ENCODE results near the gene CPVL. TPM values are rescaled to one million over a fixed set of nuclear protein-coding genes. Genes with fewer than 3 reads are reported as not detected.

CPVL gene
- total RNA-seq, 2 experiments from 2014 or later: not detected

- BruUV-seq (replicated peaks): no TSS peak
- no peaks in the 10 kb centered on the region for H3K36me3 ChIP-seq (ENCODE audit: insufficient read depth, low read length)
- no peak overlapping the region for H3K4me2 ChIP-seq (ENCODE audit: low read length)
- H3K9me2 ChIP-seq (ENCODE audit: insufficient read depth, low read length): no peaks in the 10 kb centered on the region
- POLR2A ChIA-PET: interaction anchor here (0.6 to 0.7 kb wide), 2 partner anchors 11 to 16 kb away, joined by 3 to 4 read pairs; no protein-coding TSS in a partner anchor
- no peak overlapping the region for H3K4me3 ChIP-seq (ENCODE audit: low read depth, low read length, poor library complexity, severe bottlenecking)
- H3K4me1 ChIP-seq (ENCODE audit: insufficient read depth, low read length, poor library complexity, severe bottlenecking): no peaks in the 10 kb centered on the region
- H3K9me3 ChIP-seq (ENCODE audit: low read length): no peaks in the 10 kb centered on the region
- CTCF ChIA-PET (ENCODE audit: unreplicated experiment): no interaction called here
- no peak for DNase-seq (ENCODE audit: low spot score)
- H3K27ac ChIP-seq (ENCODE audit: low read depth, low read length, poor library complexity, severe bottlenecking): no peak overlapping the region
- no peak overlapping the region for H2AFZ ChIP-seq (ENCODE audit: low read length)
- TF ChIP-seq, protein P1, sequence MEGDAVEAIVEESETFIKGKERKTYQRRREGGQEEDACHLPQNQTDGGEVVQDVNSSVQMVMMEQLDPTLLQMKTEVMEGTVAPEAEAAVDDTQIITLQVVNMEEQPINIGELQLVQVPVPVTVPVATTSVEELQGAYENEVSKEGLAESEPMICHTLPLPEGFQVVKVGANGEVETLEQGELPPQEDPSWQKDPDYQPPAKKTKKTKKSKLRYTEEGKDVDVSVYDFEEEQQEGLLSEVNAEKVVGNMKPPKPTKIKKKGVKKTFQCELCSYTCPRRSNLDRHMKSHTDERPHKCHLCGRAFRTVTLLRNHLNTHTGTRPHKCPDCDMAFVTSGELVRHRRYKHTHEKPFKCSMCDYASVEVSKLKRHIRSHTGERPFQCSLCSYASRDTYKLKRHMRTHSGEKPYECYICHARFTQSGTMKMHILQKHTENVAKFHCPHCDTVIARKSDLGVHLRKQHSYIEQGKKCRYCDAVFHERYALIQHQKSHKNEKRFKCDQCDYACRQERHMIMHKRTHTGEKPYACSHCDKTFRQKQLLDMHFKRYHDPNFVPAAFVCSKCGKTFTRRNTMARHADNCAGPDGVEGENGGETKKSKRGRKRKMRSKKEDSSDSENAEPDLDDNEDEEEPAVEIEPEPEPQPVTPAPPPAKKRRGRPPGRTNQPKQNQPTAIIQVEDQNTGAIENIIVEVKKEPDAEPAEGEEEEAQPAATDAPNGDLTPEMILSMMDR (conservative IDR thresholded peaks at IDR 0.05; ENCODE audit: low read length): no peak
- TF ChIP-seq EZH2phosphoT487 (IDR thresholded peaks at IDR 0.05; ENCODE audit: borderline replicate concordance, low read depth, low read length): no peak
- intact Hi-C loops (cut with micrococcal nuclease; ENCODE audit: unreplicated experiment): no loop called here
- no peaks in the 10 kb centered on the region for H4K20me1 ChIP-seq (ENCODE audit: insufficient read depth, low read length)
- no peaks in the 10 kb centered on the region for H3K79me2 ChIP-seq (ENCODE audit: insufficient read depth, low read depth, low read length)
Measured at GRCh38 chr7:29017713-29018112, 128.6 kb downstream of the CPVL start.

DNA sequence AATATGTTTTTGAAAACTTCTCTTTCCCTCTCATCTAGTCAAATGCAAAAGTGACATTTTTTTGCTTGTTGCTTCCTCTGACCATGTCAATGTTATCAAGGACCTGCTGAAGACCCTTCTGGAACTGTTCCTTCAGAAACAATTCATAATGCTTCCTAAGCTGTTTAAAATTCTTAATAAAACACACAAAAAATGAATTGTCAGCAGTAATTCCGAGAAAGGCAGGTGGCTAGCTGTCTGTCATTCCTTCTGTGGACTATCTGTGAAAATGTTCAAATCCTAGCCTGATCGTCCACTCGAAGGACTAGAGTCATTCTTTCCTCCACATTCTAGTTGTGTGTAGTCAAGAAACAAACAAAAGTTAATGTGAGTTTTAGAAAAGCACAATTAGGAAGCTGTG is 131.6 kb downstream of the CPVL start:
- intact Hi-C loops (cut with micrococcal nuclease; ENCODE audit: unreplicated experiment): no loop called here
- no peaks in the 10 kb centered on the region for H4K20me1 ChIP-seq (ENCODE audit: insufficient read depth, low read length)
- H3K4me2 ChIP-seq (ENCODE audit: low read length): no peak overlapping the region
- H3K9me2 ChIP-seq (ENCODE audit: insufficient read depth, low read length): no peaks in the 10 kb centered on the region
- no peaks in the 10 kb centered on the region for H3K4me1 ChIP-seq (ENCODE audit: insufficient read depth, low read length, poor library complexity, severe bottlenecking)
- CTCF ChIA-PET (ENCODE audit: unreplicated experiment): no interaction called here
- H3K27ac ChIP-seq (ENCODE audit: low read depth, low read length, poor library complexity, severe bottlenecking): no peak overlapping the region
- no TSS peak for BruUV-seq (replicated peaks)
- H3K9me3 ChIP-seq (ENCODE audit: low read length): no peaks in the 10 kb centered on the region
- TF ChIP-seq, protein P1 (conservative IDR thresholded peaks at IDR 0.05; ENCODE audit: low read length): no peak
- no peak for TF ChIP-seq EZH2phosphoT487 (IDR thresholded peaks at IDR 0.05; ENCODE audit: borderline replicate concordance, low read depth, low read length)
- POLR2A ChIA-PET: interaction anchor here (0.6 kb wide), 1 partner anchor 19 kb away, joined by 3 read pairs; no protein-coding TSS in a partner anchor
- no peak overlapping the region for H2AFZ ChIP-seq (ENCODE audit: low read length)
- no peak overlapping the region for H3K4me3 ChIP-seq (ENCODE audit: low read depth, low read length, poor library complexity, severe bottlenecking)
- no peak for DNase-seq (ENCODE audit: low spot score)
- no peaks in the 10 kb centered on the region for H3K36me3 ChIP-seq (ENCODE audit: insufficient read depth, low read length)
- H3K79me2 ChIP-seq (ENCODE audit: insufficient read depth, low read depth, low read length): no peaks in the 10 kb centered on the region

DNA sequence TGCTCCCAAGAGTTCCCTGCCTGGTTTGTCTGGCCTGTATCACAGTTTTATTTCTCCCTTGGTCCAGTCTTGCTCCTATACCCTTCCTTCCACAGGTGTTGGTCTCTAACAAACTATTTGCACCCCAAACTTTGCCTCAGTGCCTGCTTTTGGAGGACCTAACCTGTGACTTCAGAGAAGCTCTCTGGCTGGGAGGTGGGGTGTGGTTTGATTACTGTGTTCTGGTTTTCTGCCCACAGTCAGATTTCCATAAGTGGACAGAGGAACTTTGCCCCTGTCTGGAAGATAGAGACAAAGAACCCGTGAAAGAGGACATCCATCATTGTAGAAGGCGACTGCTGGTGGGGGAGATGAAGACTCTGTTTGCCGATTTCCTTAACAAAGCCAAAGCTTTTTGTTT is 132.4 kb downstream of the CPVL start:
- Histone ChIP-seq H3K79me2 (ENCODE audit: insufficient read depth, low read depth, low read length) (no peaks in the 10 kb centered on the region), H3K4me2 (ENCODE audit: low read length) (no peak overlapping the region), H3K9me3 (ENCODE audit: low read length) (no peaks in the 10 kb centered on the region), H3K27ac (ENCODE audit: low read depth, low read length, poor library complexity, severe bottlenecking) (no peak overlapping the region), H3K4me3 (ENCODE audit: low read depth, low read length, poor library complexity, severe bottlenecking) (no peak overlapping the region), H3K4me1 (ENCODE audit: insufficient read depth, low read length, poor library complexity, severe bottlenecking) (no peaks in the 10 kb centered on the region), H3K36me3 (ENCODE audit: insufficient read depth, low read length) (no peaks in the 10 kb centered on the region), H4K20me1 (ENCODE audit: insufficient read depth, low read length) (no peaks in the 10 kb centered on the region), H2AFZ (ENCODE audit: low read length) (no peak overlapping the region), H3K9me2 (ENCODE audit: insufficient read depth, low read length) (no peaks in the 10 kb centered on the region)
- ChIA-PET POLR2A (interaction anchor here (0.7 kb wide), 1 partner anchor 71 kb away, joined by 3 read pairs; no protein-coding TSS in a partner anchor), CTCF (ENCODE audit: unreplicated experiment) (no interaction called here)
- no peak for DNase-seq (ENCODE audit: low spot score)
- no peak for TF ChIP-seq EZH2phosphoT487 (IDR thresholded peaks at IDR 0.05; ENCODE audit: borderline replicate concordance, low read depth, low read length)
- TF ChIP-seq, protein P1 (conservative IDR thresholded peaks at IDR 0.05; ENCODE audit: low read length): no peak
- no TSS peak for BruUV-seq (replicated peaks)
- intact Hi-C loops (cut with micrococcal nuclease; ENCODE audit: unreplicated experiment): no loop called here
